GM18499 (cell line): ENCODE results near the gene MACROD2.
"Not testable (repeated sequence)": the region's sequence is repeated elsewhere in the genome, so short reads cannot be mapped to it uniquely, and the experiment has no call there.

Experiments used
- ATAC-seq: cut with Tn5 transposase; IDR thresholded peaks from one replicate; pipeline ENCODE4 v1.9.1; 2021; ENCODE audit warnings: moderate number of reproducible peaks; ENCODE audit not compliant: insufficient read depth, unreplicated experiment

Gene MACROD2

GRCh38 chr20:16005021-16005914 is 2010.0 kb downstream of the MACROD2 start:
- no peak for ATAC-seq

- no peak for ATAC-seq
These were observed 2010.7 kb downstream of the MACROD2 start for GRCh38 chr20:16005915-16006493.

GRCh38 chr20:16007164-16007563 is 2011.8 kb downstream of the MACROD2 start:
- peak; percentile 94 for ATAC-seq

GRCh38 chr20:16007962-16008361 is 2012.6 kb downstream of the MACROD2 start:
- ATAC-seq: no peak

DNA sequence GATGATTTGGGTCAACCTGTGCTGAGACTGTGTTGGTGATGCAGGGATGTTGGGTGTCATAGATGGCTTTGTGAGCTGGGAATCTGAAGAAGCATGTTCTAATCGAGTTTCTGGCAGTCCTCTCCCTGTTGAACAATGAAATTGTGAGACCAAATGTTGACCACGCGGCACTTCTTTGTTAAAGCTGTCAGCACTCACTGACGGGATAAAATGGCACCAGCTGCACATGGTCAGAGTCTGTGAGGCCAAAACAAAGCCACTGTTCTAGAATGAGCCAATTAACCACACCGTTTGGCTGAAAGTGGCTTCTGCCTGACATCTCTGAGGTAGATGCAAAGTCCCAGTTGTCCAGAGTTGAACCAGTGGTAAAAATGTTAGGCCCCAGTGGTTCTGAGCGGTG is 2015.7 kb downstream of the MACROD2 start:
- no peak for ATAC-seq

GRCh38 chr20:16011519-16011918 is 2016.2 kb downstream of the MACROD2 start:
- ATAC-seq: no peak

DNA sequence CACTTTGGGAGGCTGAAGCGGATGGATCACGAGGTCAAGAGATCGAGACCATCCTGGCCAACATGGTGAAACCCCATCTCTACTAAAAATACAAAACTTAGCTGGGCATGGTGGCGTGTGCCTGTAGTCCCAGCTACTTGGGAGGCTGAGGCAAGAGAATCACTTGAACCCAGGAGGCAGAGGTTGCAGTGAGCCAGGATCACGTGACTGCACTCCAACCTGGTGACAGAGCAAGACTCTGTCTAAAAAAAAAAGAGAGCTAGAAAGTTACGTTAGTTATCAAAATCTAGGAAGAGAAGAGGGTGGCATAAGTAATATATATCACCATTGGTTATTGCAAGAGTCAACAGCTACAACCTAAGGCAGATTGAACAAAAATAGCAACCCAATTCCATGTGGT is 2017.6 kb downstream of the MACROD2 start:
- not testable (repeated sequence) for ATAC-seq

GRCh38 chr20:16013631-16014030 is 2018.3 kb downstream of the MACROD2 start:
- no peak for ATAC-seq

DNA sequence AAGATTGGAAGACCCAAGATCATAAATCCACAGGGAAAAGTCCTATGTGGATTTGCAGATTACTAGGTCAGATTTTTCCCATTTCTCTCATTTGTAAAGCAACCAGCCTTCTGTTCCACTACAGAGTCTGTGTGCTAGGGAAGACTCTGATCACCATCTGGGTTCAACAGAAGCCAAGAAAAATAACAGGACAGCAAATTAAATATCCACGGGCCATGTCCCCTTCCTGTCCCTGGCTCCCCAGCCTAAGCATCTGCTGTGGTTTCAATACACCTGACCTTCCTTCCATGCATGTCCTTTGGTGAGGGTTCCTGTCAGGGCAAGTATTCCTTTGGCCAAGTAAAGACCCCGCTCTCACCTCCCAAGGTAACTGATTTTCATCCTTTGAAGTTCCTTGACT is 2019.1 kb downstream of the MACROD2 start:
- ATAC-seq: no peak

GRCh38 chr20:16017656-16018055 is 2022.3 kb downstream of the MACROD2 start:
- no peak for ATAC-seq

DNA sequence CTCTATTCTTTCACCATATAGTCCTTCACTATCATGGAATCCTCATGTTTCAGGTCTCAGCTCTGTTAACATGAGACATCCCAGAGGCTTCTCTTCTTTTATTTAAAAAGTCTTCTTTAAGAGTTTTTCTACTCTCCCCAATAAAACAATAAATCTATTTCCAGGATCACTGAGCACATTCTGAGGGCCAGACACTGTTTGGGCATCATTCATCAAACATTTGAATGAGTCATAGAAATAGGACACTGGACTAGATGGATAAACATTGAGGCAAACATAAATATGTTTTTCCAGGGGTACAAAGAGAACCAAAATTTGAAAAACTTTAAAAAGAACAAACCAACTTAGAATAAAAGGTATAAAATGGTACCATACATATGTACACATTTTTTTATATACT is 2023.6 kb downstream of the MACROD2 start:
- no peak for ATAC-seq

- no peak for ATAC-seq
These were observed 2025.7 kb downstream of the MACROD2 start for GRCh38 chr20:16020971-16021370.

GRCh38 chr20:16025084-16025483 is 2029.8 kb downstream of the MACROD2 start:
- no peak for ATAC-seq

GRCh38 chr20:16027686-16028085 is 2032.4 kb downstream of the MACROD2 start:
- ATAC-seq: no peak

- ATAC-seq: no peak
These were observed 2033.6 kb downstream of the MACROD2 start for GRCh38 chr20:16028923-16029322.

- ATAC-seq: no peak
These were observed 2034.9 kb downstream of the MACROD2 start for GRCh38 chr20:16030253-16030652.

- no peak for ATAC-seq
These were observed 2040.3 kb downstream of the MACROD2 start for GRCh38 chr20:16035576-16035975.

DNA sequence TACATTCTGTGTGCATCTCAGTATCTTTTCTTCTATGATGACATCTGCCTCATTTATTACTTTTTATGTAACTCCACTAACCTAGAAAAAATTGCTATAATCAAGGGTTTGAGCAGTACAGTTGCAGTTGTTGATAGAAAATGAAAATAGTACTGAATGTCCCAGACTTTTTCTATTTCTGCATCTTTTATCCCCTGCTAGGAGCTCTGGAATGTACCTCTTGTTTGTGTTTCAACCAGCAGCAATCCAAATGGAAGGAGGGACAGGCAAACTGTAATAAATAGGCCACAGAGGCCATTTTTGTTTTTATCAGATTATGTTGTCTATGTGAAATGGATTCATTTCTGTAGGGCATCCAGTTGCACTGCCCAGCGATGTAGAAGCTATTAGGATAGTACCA is 2041.0 kb downstream of the MACROD2 start:
- no peak for ATAC-seq

GRCh38 chr20:16040742-16041141 is 2045.4 kb downstream of the MACROD2 start:
- ATAC-seq: no peak

GRCh38 chr20:16042731-16043130 is 2047.4 kb downstream of the MACROD2 start:
- ATAC-seq: no peak

DNA sequence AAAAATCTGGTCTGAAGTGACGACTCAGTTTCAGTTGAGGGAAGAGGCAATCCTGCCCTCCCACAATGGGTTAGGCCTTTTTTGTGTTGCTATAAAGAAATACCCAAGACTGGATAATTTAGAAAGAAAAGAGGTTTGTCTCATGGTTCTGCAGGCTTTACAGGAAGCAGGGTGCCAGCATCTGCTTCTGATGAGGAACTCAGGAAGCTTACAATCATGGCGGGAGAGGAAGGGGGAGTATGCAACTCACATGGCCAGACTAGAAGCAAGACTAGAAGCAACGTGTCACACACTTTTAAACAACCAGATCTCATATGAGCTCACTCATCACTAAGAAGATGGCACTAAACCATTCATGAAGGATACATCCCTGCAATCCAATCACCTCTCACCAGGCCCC is 2048.6 kb downstream of the MACROD2 start:
- ATAC-seq: no peak

GRCh38 chr20:16048876-16049275 is 2053.6 kb downstream of the MACROD2 start:
- ATAC-seq: no peak
